H1 (cell line): ENCODE measurements around the gene ANKRD36C. TPM values are rescaled to one million over a fixed set of nuclear protein-coding genes. Genes with fewer than 3 reads are reported as not detected.
"Not testable (repeated sequence)": the region's sequence is repeated elsewhere in the genome, so short reads cannot be mapped to it uniquely, and the experiment has no call there.

Source experiments
- CTCF ChIA-PET: fragments of 300-600 bp; sonication (Branson Sonifier 250); formaldehyde crosslinking; loops from one replicate; lab custom pipeline; 2021; ENCODE audit not compliant: partially characterized antibody; lab: Charles Lee
- POLR2A ChIA-PET: fragments of 300-600 bp; sonication (Branson Sonifier 250); formaldehyde crosslinking; loops from one replicate; lab custom pipeline; 2021; ENCODE audit warnings: inconsistent platforms; ENCODE audit not compliant: partially characterized antibody; lab: Charles Lee
- DNase-seq, 2 experiments: peaks; one replicate each; pipeline versions ENCODE4 v3.0.0 to v3.0.0-alpha.2; 2010 to 2022; ENCODE audit warnings: low spot score in 2 of 2, low read depth in 1 of 2, mixed read lengths in 1 of 2
- FAIRE-seq: peaks from 2 replicates; lab custom pipeline; 2011; peaks lifted over from hg19 to GRCh38; lab: Jason Lieb, UNC
- H2AFZ ChIP-seq: 2 replicates; pipeline ENCODE4 v1.8.1; 2012; ENCODE audit warnings: low read length, inconsistent platforms
- H2AK5ac ChIP-seq: 2 replicates; pipeline ENCODE4 v1.6.1; 2013; ENCODE audit warnings: low read depth, low read length
- H2BK120ac ChIP-seq: replicated peaks from 2 replicates; pipeline ENCODE3; 2013; ENCODE audit warnings: low read depth, low read length, inconsistent platforms
- H2BK12ac ChIP-seq: 2 replicates; pipeline ENCODE4 v1.6.1; 2013; ENCODE audit warnings: low read depth, low read length
- H2BK15ac ChIP-seq: 2 replicates; pipeline ENCODE4 v1.6.1; 2013; ENCODE audit warnings: low read length
- H2BK20ac ChIP-seq: 2 replicates; pipeline ENCODE4 v1.6.1; 2013; ENCODE audit warnings: low read length
- H2BK5ac ChIP-seq: 2 replicates; pipeline ENCODE4 v1.6.1; 2013; ENCODE audit warnings: low read depth, low read length
- H3K14ac ChIP-seq: 2 replicates; pipeline ENCODE4 v1.6.1; 2013; ENCODE audit warnings: inconsistent platforms; ENCODE audit not compliant: insufficient read length
- H3K18ac ChIP-seq: 2 replicates; pipeline ENCODE4 v1.6.1; 2013; ENCODE audit warnings: low read length; ENCODE audit errors: extremely low read depth
- H3K23ac ChIP-seq: 2 replicates; pipeline ENCODE4 v1.6.1; 2013; ENCODE audit warnings: inconsistent platforms; ENCODE audit not compliant: insufficient read length
- H3K23me2 ChIP-seq: 2 replicates; pipeline ENCODE4 v1.6.1; 2013; ENCODE audit warnings: low read depth, low read length
- H3K27ac ChIP-seq: 2 replicates; pipeline ENCODE4 v1.6.1; 2011; ENCODE audit warnings: low read depth, low read length, inconsistent platforms
- H3K27me3 ChIP-seq, 4 experiments: replicated peaks in 1 of 4; 1 replicate in 1 of 4; 2 replicates in 3 of 4; pipeline versions ENCODE4 v1.6.1 to v1.8.1; 2011 to 2013; ENCODE audit warnings: low read length in 3 of 4, mild to moderate bottlenecking in 3 of 4, inconsistent platforms in 2 of 4, mixed read lengths in 2 of 4, moderate library complexity in 1 of 4; ENCODE audit not compliant: control insufficient read depth in 3 of 4, insufficient read depth in 3 of 4; ENCODE audit errors: extremely low read depth in 1 of 4
- H3K36me3 ChIP-seq, 4 experiments: 2 replicates each; pipeline versions ENCODE4 v1.6.1 to v1.8.1; 2011 to 2013; ENCODE audit warnings: mild to moderate bottlenecking in 4 of 4, low read length in 3 of 4, moderate library complexity in 2 of 4, control low read depth in 1 of 4, inconsistent platforms in 1 of 4; ENCODE audit not compliant: insufficient read depth in 4 of 4, control insufficient read depth in 2 of 4
- H3K4ac ChIP-seq: replicated peaks from 2 replicates; pipeline ENCODE3; 2013; ENCODE audit warnings: low read length, low read depth, mixed read lengths, inconsistent platforms; ENCODE audit not compliant: insufficient read length
- H3K4me1 ChIP-seq, 4 experiments: replicated peaks in 1 of 4; 1 replicate in 1 of 4; 2 replicates in 3 of 4; pipeline versions ENCODE4 v1.6.1 to v1.8.1; 2011 to 2013; ENCODE audit warnings: low read length in 3 of 4, inconsistent platforms in 2 of 4, mixed read lengths in 1 of 4; ENCODE audit not compliant: insufficient read depth in 4 of 4, control insufficient read depth in 3 of 4
- H3K4me2 ChIP-seq, 2 experiments: 2 replicates each; pipeline versions ENCODE4 v1.6.1 to v1.8.1; 2011 to 2013; ENCODE audit warnings: low read depth in 2 of 2, low read length in 2 of 2, control low read depth in 1 of 2, inconsistent platforms in 1 of 2, mild to moderate bottlenecking in 1 of 2; ENCODE audit not compliant: insufficient read depth in 1 of 2
- H3K4me3 ChIP-seq, 4 experiments: fragments of 200-600, 300-600 bp in 1 of 4; sonication (generic), shearing (Covaris generic), sonication (Bioruptor Twin) in 1 of 4; 2 replicates each; pipeline versions ENCODE4 v1.5.1 to v1.8.1; 2011 to 2016; ENCODE audit warnings: low read length in 4 of 4, low read depth in 3 of 4, control low read depth in 2 of 4, inconsistent platforms in 2 of 4, mild to moderate bottlenecking in 2 of 4, mixed read lengths in 1 of 4, moderate library complexity in 1 of 4; ENCODE audit not compliant: insufficient read depth in 2 of 4; ENCODE audit errors: extremely low read depth in 1 of 4
- H3K56ac ChIP-seq: replicated peaks from 2 replicates; pipeline ENCODE3; 2013; ENCODE audit warnings: low read depth, mild to moderate bottlenecking, mixed read lengths, low read length, inconsistent platforms; ENCODE audit not compliant: insufficient read length
- H3K79me1 ChIP-seq: 2 replicates; pipeline ENCODE4 v1.6.1; 2013; ENCODE audit warnings: low read depth, low read length, control low read depth
- H3K79me2 ChIP-seq, 2 experiments: 2 replicates each; pipeline versions ENCODE4 v1.6.1 to v1.8.1; 2012 to 2013; ENCODE audit warnings: low read length in 2 of 2, mild to moderate bottlenecking in 2 of 2, inconsistent platforms in 1 of 2; ENCODE audit not compliant: insufficient read depth in 2 of 2, control insufficient read depth in 1 of 2
- H3K9ac ChIP-seq, 4 experiments: replicated peaks in 1 of 4; 1 replicate in 1 of 4; 2 replicates in 3 of 4; pipeline versions ENCODE4 v1.6.1 to v1.8.1; 2011 to 2013; ENCODE audit warnings: low read depth in 3 of 4, low read length in 3 of 4, control low read depth in 2 of 4, mild to moderate bottlenecking in 2 of 4, moderate library complexity in 2 of 4, inconsistent platforms in 1 of 4; ENCODE audit errors: extremely low read depth in 1 of 4
- H3K9me3 ChIP-seq, 2 experiments: 2 replicates each; pipeline versions ENCODE4 v1.6.1 to v1.8.1; 2012 to 2013; ENCODE audit warnings: mild to moderate bottlenecking in 2 of 2, moderate library complexity in 2 of 2, control low read depth in 1 of 2, inconsistent platforms in 1 of 2, low read depth in 1 of 2, low read length in 1 of 2, mixed read lengths in 1 of 2; ENCODE audit not compliant: insufficient read depth in 2 of 2
- H4K20me1 ChIP-seq, 2 experiments: replicated peaks in 1 of 2; 2 replicates each; pipeline versions ENCODE3 to v1.8.1; 2011 to 2013; ENCODE audit warnings: inconsistent platforms in 2 of 2, low read length in 2 of 2, mild to moderate bottlenecking in 1 of 2; ENCODE audit not compliant: insufficient read depth in 2 of 2, control insufficient read depth in 1 of 2
- H4K5ac ChIP-seq: 2 replicates; pipeline ENCODE4 v1.6.1; 2013; ENCODE audit warnings: low read length, low read depth, mixed read lengths, inconsistent platforms; ENCODE audit not compliant: insufficient read length
- H4K8ac ChIP-seq: 2 replicates; pipeline ENCODE4 v1.8.0; 2013; ENCODE audit warnings: mild to moderate bottlenecking, moderate library complexity, low read length, inconsistent platforms; ENCODE audit not compliant: insufficient read depth; ENCODE audit errors: extremely low read depth
- H4K91ac ChIP-seq: replicated peaks from 2 replicates; pipeline ENCODE3; 2013; ENCODE audit warnings: low read length, mixed read lengths, inconsistent platforms; ENCODE audit not compliant: insufficient read length
- CREB1 ChIP-seq: IDR thresholded peaks from 2 replicates; pipeline ENCODE4 v1.6.1; 2012; ENCODE audit warnings: inconsistent platforms
- TAF1 ChIP-seq: IDR thresholded peaks from 2 replicates; pipeline ENCODE4 v1.6.1; 2011; ENCODE audit warnings: mild to moderate bottlenecking, low read depth, low read length
- WGBS, 2 experiments: shearing (Covaris generic) in 1 of 2; methylation state at CpG; one replicate each; pipeline versions ENCODE4 v1.1.6 to v1.1.7; 2013 to 2015; ENCODE audit warnings: low lambda C conversion rate in 2 of 2, mixed read lengths in 2 of 2, inconsistent platforms in 1 of 2, low coverage in 1 of 2, missing lambda C conversion rate in 1 of 2; ENCODE audit not compliant: insufficient replicate concordance in 2 of 2, insufficient coverage in 1 of 2, insufficient read length in 1 of 2; ENCODE audit errors: extremely low coverage in 1 of 2, missing lambda C conversion rate in 1 of 2; 5-methylcytosine and 5-hydroxymethylcytosine counted together
- polyA plus RNA-seq, 7 experiments: library from polyadenylated mRNA; depleted of rRNA in 3 of 7; stranded (reverse) in 5 of 7; unstranded in 2 of 7; fragments of >200 nt in 5 of 7; fragments of 200-250 nt in 2 of 7; gene quantifications; 1 replicate in 5 of 7; 2 replicates in 1 of 7; 4 replicates in 1 of 7; pipeline versions ENCODE4 v1.2.1 to v1.2.3, GENCODE V29; 2011 to 2013; ENCODE audit warnings: missing spikeins in 2 of 7, mixed read lengths in 2 of 7
- total RNA-seq: library from RNA; stranded (reverse); fragmentation: NEBNext Ultra II Directional; extraction: Animal tissue kit (Norgen Biotek cat#: 25700); gene quantifications from 2 replicates; pipeline ENCODE4 v1.2.1, GENCODE V29; 2021

ANKRD36C gene
- total and polyA plus RNA-seq, 2 of the 8 experiments (the other 6 are each of a cell fraction or from before 2014, with no cell fraction given), result 1.1 to 7.3 TPM

DNA sequence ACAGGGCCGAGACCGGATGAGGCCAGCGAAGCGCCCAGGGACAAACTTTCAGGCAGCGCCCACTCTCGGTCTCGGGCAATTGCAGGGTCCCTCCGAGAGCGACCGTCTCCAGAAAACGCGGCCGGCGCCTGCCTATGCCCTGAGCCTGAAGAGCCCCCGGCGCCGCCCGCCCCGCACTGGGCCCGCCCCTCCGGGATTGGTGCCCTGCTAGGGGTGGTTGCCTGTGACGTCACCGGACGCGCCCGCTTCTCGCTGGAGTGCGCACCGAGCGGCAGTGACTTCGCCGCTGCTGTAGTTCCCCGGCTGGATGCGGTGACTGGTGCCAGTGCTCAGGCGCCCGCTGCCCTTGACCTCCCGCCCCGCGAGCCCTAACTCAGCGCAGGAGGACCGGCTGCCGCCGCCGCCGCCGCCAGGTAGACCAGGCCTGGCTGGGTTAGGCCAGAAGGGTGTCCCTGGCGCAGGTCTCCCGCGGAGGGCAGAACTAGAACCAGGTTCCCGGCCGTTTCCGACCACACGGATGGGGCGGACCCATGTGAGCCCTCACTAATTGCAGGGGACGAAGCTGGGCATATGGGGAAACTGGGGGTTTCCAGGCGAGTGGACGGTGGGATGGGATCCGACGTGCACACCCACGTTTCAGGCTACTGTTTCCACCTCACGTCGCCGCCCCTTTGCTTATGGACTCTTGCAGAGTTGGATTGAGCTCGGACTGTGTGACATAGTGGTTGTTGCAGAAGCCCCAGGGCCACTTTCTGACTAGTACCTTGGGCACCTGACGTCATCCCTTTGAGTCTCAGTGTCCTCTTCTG, 18.9 kb upstream of the ANKRD36C start:
- not testable (repeated sequence) for H3K36me3 ChIP-seq, H3K9me3 ChIP-seq, H4K91ac ChIP-seq, H2BK5ac ChIP-seq, H3K79me2 ChIP-seq, H4K20me1 ChIP-seq, H3K4ac ChIP-seq, H2AFZ ChIP-seq, H3K27me3 ChIP-seq, H2BK120ac ChIP-seq, H3K9ac ChIP-seq, H2BK15ac ChIP-seq, H3K23me2 ChIP-seq, FAIRE-seq, H3K27ac ChIP-seq, H3K18ac ChIP-seq, H2BK20ac ChIP-seq, H2AK5ac ChIP-seq, H3K56ac ChIP-seq, H4K8ac ChIP-seq, H3K14ac ChIP-seq, H3K4me1 ChIP-seq, H4K5ac ChIP-seq, H2BK12ac ChIP-seq
- 0% methylated on average over 6 of the region's 65 CpGs; no CpG with 5 or more reads in 1 of the 2 experiments for WGBS, 2 experiments
- H3K4me2 ChIP-seq, result peak overlapping the region; percentile 82 to 86
- peak; percentile 33 to 99 for DNase-seq
- POLR2A ChIA-PET, result interaction anchor here (1.2 kb wide), 1 partner anchor 18 kb away, joined by 4 read pairs; no protein-coding TSS in a partner anchor
- CTCF ChIA-PET, result interaction anchor here (0.9 to 1.9 kb wide), 3 partner anchors 12 to 250 kb away, joined by 3 to 4 read pairs (median 4); partner anchors contain the start of gene ADRA2B
- TF ChIP-seq CREB1 (peak; percentile 84), TAF1 (peak; percentile 41; the same call in 1 of the 2 replicates)
- TF ChIP-seq, all 59 proteins: peak for 2; not testable (repeated sequence) for 57
- H3K23ac ChIP-seq, H3K79me1 ChIP-seq: not testable (repeated sequence)
- peak overlapping the region; percentile 26 to 58 (median 40) for H3K4me3 ChIP-seq
